ENCODE results near the gene HS6ST1.

- TF ChIP-seq POLR2A (IDR thresholded peaks at IDR 0.05) (no peak), CTCF (IDR thresholded peaks at IDR 0.05) (no peak), EP300 (IDR thresholded peaks at IDR 0.05) (no peak)
Measured at GRCh38 chr2:128241896-128242295, 76.8 kb downstream of the HS6ST1 start.
